ENCODE results near the gene PALD1. TPM values are rescaled to one million over a fixed set of nuclear protein-coding genes. Genes with fewer than 3 reads are reported as not detected.

Gene PALD1
- total RNA-seq, 1 donor from 2014 or later, result 3.9 TPM

GRCh38 chr10:70502406-70502805 lies 23.8 kb downstream of the PALD1 start:
- TF ChIP-seq CTCF (IDR thresholded peaks at IDR 0.05; ENCODE audit: insufficient read depth, low read length, poor library complexity, severe bottlenecking), result no peak
- H3K27me3 ChIP-seq (ENCODE audit: control insufficient read depth, insufficient read depth, low read length), result no peaks in the 10 kb centered on the region
- DNase-seq (ENCODE audit: low read depth), result no peak
- H3K36me3 ChIP-seq (ENCODE audit: control insufficient read depth, insufficient read depth, low read length), result no peaks in the 10 kb centered on the region
- no peak overlapping the region for H3K4me3 ChIP-seq (ENCODE audit: low read depth, low read length)

- Histone ChIP-seq H3K4me3 (ENCODE audit: low read depth, low read length) (no peak overlapping the region), H3K36me3 (ENCODE audit: control insufficient read depth, insufficient read depth, low read length) (no peaks in the 10 kb centered on the region), H3K27me3 (ENCODE audit: control insufficient read depth, insufficient read depth, low read length) (no peaks in the 10 kb centered on the region)
- DNase-seq (ENCODE audit: low read depth), result no peak
- no peak for TF ChIP-seq CTCF (IDR thresholded peaks at IDR 0.05; ENCODE audit: insufficient read depth, low read length, poor library complexity, severe bottlenecking)
These were observed 25.2 kb downstream of the PALD1 start for GRCh38 chr10:70503776-70504175.

DNA sequence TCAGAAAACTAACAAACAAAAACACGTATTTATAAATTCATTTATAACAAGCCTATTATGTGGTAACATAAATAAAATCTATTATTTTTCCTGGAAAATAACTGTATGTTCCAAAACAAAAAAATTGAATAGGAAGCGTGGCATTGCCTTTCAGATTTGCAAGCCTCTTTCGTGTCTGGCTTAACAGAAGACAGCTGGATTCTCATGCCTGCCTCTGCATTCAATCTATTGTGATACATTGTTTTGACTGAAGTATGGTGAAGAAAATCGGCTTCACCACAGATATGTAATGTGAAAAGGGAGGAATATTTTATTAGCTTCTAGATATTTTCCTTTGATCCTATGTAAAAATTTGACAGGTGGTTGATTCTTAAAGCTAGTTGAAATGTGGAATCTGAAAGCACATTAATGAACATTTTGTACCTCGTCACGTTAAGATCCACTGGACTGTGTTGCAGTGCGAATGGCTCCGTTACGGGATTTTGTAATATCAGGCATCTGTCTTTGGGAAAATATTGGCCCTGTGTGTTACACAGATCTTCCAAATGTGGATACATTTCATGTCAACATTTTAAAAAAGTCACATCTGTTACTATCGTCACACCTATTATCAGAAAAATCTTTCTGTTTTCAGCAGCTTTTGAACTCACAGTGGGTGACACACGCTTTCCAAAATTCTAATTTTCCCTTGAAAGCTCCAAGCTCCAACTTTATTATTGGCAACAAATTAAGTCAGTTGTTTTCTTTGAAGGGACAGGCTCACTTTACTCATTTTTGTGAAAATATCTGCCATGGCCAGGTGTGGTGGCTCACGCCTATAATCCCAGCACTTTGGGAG lies 26.2 kb downstream of the PALD1 start:
- no peak for DNase-seq (ENCODE audit: low read depth)
- no peak for TF ChIP-seq CTCF (IDR thresholded peaks at IDR 0.05; ENCODE audit: insufficient read depth, low read length, poor library complexity, severe bottlenecking)
- Histone ChIP-seq H3K27me3 (ENCODE audit: control insufficient read depth, insufficient read depth, low read length) (no peaks in the 10 kb centered on the region), H3K4me3 (ENCODE audit: low read depth, low read length) (no peak overlapping the region), H3K36me3 (ENCODE audit: control insufficient read depth, insufficient read depth, low read length) (no peaks in the 10 kb centered on the region)

DNA sequence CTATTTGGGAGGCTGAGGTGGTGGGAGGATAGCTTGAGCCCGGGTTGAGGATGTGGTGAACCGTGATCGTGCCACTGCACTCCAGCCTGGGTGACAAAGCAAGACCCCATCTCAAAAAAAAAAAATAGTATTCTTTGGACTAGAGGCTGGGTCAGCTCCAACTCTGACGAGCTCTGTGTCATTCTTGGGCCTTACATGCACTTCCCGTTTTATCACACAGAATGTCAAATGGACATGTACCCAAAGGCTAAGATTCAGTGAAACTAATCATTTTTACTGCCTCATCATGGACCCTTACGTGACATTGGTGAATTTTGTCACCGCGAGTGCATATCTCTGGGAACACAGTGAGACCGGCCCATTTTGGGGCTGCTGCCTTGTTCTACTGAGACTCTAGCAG lies 27.3 kb downstream of the PALD1 start:
- H3K27me3 ChIP-seq (ENCODE audit: control insufficient read depth, insufficient read depth, low read length), result no peaks in the 10 kb centered on the region
- DNase-seq (ENCODE audit: low read depth), result no peak
- no peak overlapping the region for H3K4me3 ChIP-seq (ENCODE audit: low read depth, low read length)
- TF ChIP-seq CTCF (IDR thresholded peaks at IDR 0.05; ENCODE audit: insufficient read depth, low read length, poor library complexity, severe bottlenecking), result no peak
- no peaks in the 10 kb centered on the region for H3K36me3 ChIP-seq (ENCODE audit: control insufficient read depth, insufficient read depth, low read length)

DNA sequence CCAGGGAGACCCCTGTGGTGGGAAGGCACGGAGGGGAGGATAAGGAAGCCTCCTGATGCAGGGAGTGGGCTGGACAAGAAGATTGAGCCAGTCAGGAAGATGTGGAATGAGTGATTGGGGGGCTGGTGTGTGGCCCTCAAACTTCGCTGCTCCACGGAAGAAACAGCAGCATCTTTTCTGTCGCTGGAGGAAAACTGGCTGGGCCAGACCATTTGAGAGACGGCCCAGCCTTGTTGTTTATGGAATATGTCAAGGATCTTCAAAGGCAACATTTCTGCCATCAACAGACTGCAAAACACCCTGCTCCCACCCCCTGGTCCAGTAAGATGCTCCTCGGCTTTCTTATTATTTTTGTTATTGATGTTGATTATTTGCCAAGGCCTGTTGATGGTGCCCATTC lies 29.4 kb downstream of the PALD1 start:
- Histone ChIP-seq H3K36me3 (ENCODE audit: control insufficient read depth, insufficient read depth, low read length) (no peaks in the 10 kb centered on the region), H3K4me3 (ENCODE audit: low read depth, low read length) (no peak overlapping the region), H3K27me3 (ENCODE audit: control insufficient read depth, insufficient read depth, low read length) (no peaks in the 10 kb centered on the region)
- no peak for TF ChIP-seq CTCF (IDR thresholded peaks at IDR 0.05; ENCODE audit: insufficient read depth, low read length, poor library complexity, severe bottlenecking)
- no peak for DNase-seq (ENCODE audit: low read depth)

All from kidney epithelial cell (primary cell).